K562 treated with DMSO at 1 percent for 4 hours (cell line): ENCODE results near the gene RAC2. TPM values are rescaled to one million over a fixed set of nuclear protein-coding genes. Genes with fewer than 3 reads are reported as not detected.

ENCODE experiments used
- total RNA-seq: library from RNA; unstranded; fragments of 300-600 nt; gene quantifications from 2 replicates; pipeline ENCODE4 v1.2.3, GENCODE V29; 2022; ENCODE audit not compliant: insufficient read depth

The RAC2 gene
- 297 and 337 TPM in 2 replicates for total RNA-seq

GRCh38 chr22:37244114-37244921 is at the start of gene RAC2:
RAC2 (minus strand) TSS chr22:37244269; CDS start chr22:37244148, 121 bp downstream.

GRCh38 chr22:37282385-37282677 is 38.3 kb upstream of the RAC2 start, which contains the start of gene CYTH4:
CYTH4 (plus strand) TSS chr22:37282508; CDS start chr22:37282570, 62 bp downstream.

DNA sequence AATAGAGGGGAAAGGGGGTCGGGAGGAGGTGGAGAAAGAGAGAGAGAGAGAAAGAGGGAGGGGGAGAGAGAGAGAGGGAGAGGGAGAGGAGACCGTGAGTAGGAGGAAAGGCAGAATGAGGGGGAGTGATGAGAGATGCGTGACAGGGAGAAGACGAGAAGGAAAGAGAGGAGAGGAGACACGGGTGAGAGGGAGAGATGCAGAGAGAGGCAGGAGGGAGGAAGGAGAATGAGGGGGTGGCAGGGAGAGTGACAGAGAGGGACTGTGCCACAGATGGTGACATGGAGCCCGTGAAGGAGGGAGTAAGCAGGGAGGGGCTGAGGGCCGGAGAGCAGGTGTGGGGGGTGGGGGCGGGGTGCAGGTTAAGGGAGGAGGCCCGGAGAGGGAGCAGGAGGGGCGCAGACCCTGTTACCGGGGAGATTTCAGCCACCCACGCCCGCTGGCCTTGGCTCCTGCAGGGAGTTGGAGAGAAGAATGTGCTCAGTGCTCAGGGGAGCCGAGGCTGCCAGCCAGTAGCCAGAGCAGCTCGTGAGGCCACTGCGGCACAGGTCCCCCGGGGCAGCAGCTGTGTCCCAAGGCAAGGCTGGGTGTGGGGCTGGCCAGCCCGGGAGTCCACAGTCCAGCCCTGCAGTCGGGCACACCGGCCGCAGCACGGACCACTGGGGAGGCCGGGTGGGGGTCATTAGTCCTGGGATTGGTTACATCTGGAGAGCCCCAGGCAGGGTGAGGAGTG is 31.7 kb downstream of the RAC2 start, which contains the start of gene SSTR3:
Gene SSTR3, minus strand, starts transcription at position 304 of the 733 bp plus-strand sequence. CDS start 4,674 bp downstream, outside the sequence.

GRCh38 chr22:37187891-37188761 is 55.9 kb downstream of the RAC2 start, which contains the start of gene C1QTNF6:
C1QTNF6 (minus strand) TSS chr22:37188247; CDS start chr22:37188213, 34 bp downstream.

Other genes starting within 250 kb of the RAC2 start
- 40.7 and 53.3 TPM in 2 replicates for gene TST, start 224.8 kb downstream of the RAC2 start, total RNA-seq
- 144 and 150 TPM in 2 replicates for gene MPST, start 224.5 kb downstream of the RAC2 start, total RNA-seq
- not detected in 2 replicates for gene KCTD17, start 192.5 kb downstream of the RAC2 start, total RNA-seq
- not detected in 2 replicates for gene TMPRSS6, start 134.6 kb downstream of the RAC2 start, total RNA-seq
- gene IL2RB, start 94.4 kb downstream of the RAC2 start, total RNA-seq, result 0.87 and 0.94 TPM in 2 replicates
- gene C1QTNF6, start 56.0 kb downstream of the RAC2 start, total RNA-seq, result 1.4 and 1.5 TPM in 2 replicates
- 0.37 TPM in 1 of 2 replicates, not detected in the other for gene SSTR3, start 31.8 kb downstream of the RAC2 start, total RNA-seq
- gene CYTH4, start 38.2 kb upstream of the RAC2 start, total RNA-seq, result 0.37 and 0.47 TPM in 2 replicates
- not detected in 2 replicates for gene ELFN2, start 183.2 kb upstream of the RAC2 start, total RNA-seq
- not detected in 2 replicates for gene MFNG, start 242.1 kb upstream of the RAC2 start, total RNA-seq